Measurements from ENCODE around the gene KRT9.
"Not testable (repeated sequence)": the region's sequence is repeated elsewhere in the genome, so short reads cannot be mapped to it uniquely, and the experiment has no call there.

The KRT9 gene

GRCh38 chr17:41593306-41593981 is 21.6 kb upstream of the KRT9 start:
- DNase-seq (ENCODE audit: low read depth): no peak
- H3K4me3 ChIP-seq (ENCODE audit: low read depth, low read length): no peak overlapping the region
- no peak for TF ChIP-seq CTCF (IDR thresholded peaks at IDR 0.05; ENCODE audit: low read depth, low read length, missing control alignments)

GRCh38 chr17:41592601-41593305 is 20.9 kb upstream of the KRT9 start:
- no peak for TF ChIP-seq CTCF (IDR thresholded peaks at IDR 0.05; ENCODE audit: low read depth, low read length, missing control alignments)
- no peak overlapping the region for H3K4me3 ChIP-seq (ENCODE audit: low read depth, low read length)
- no peak for DNase-seq (ENCODE audit: low read depth)

GRCh38 chr17:41589301-41589700 is 17.4 kb upstream of the KRT9 start:
- no peak for DNase-seq (ENCODE audit: low read depth)
- no peak for TF ChIP-seq CTCF (IDR thresholded peaks at IDR 0.05; ENCODE audit: low read depth, low read length, missing control alignments)
- H3K4me3 ChIP-seq (ENCODE audit: low read depth, low read length): no peak overlapping the region

- no peak overlapping the region for H3K4me3 ChIP-seq (ENCODE audit: low read depth, low read length)
- TF ChIP-seq CTCF (IDR thresholded peaks at IDR 0.05; ENCODE audit: low read depth, low read length, missing control alignments): no peak
- DNase-seq (ENCODE audit: low read depth): no peak
Measured at GRCh38 chr17:41588126-41588810, 16.4 kb upstream of the KRT9 start.

- H3K4me3 ChIP-seq (ENCODE audit: low read depth, low read length): no peak within 1 kb of the TSS
- TF ChIP-seq CTCF (IDR thresholded peaks at IDR 0.05; ENCODE audit: low read depth, low read length, missing control alignments): no peak
- no peak for DNase-seq (ENCODE audit: low read depth)
Measured at GRCh38 chr17:41586863-41587495, 15.1 kb upstream of the KRT9 start, which contains the start of gene KRT14. Gene KRT14, minus strand, starts transcription at chr17:41586895. Its CDS starts 61 bp downstream, at chr17:41586834.

- TF ChIP-seq CTCF (IDR thresholded peaks at IDR 0.05; ENCODE audit: low read depth, low read length, missing control alignments): no peak
Measured at GRCh38 chr17:41585301-41586056, 13.6 kb upstream of the KRT9 start.

GRCh38 chr17:41584331-41584927 is 12.6 kb upstream of the KRT9 start:
- not testable (repeated sequence) for H3K4me3 ChIP-seq (ENCODE audit: low read depth, low read length); DNase-seq (ENCODE audit: low read depth)

More at GRCh38 chr17:41585301-41586056, 13.6 kb upstream of the KRT9 start:
- H3K4me3 ChIP-seq (ENCODE audit: low read depth, low read length): no peak overlapping the region
- DNase-seq (ENCODE audit: low read depth): no peak

All from GM12864 (cell line).